GM12891 (cell line): ENCODE results near the gene POLN.

ENCODE experiments used
- PAX5 ChIP-seq: IDR thresholded peaks from 2 replicates; pipeline ENCODE4 v1.6.1; 2011; ENCODE audit warnings: low read length, moderate library complexity, mild to moderate bottlenecking; ENCODE audit not compliant: insufficient read depth, severe bottlenecking
- POLR2A ChIP-seq: IDR thresholded peaks from 2 replicates; pipeline ENCODE4 v1.6.1; 2011; ENCODE audit warnings: low read depth, low read length, control low read depth
- POLR2AphosphoS5 ChIP-seq: IDR thresholded peaks from 2 replicates; pipeline ENCODE4 v1.6.1; 2011; ENCODE audit warnings: low read depth, low read length, control low read depth
- POU2F2 ChIP-seq: IDR thresholded peaks from 2 replicates; pipeline ENCODE4 v1.6.1; 2011; ENCODE audit warnings: low read depth, mild to moderate bottlenecking, control low read depth, low read length, moderate library complexity
- TAF1 ChIP-seq: IDR thresholded peaks from 2 replicates; pipeline ENCODE4 v1.6.1; 2011; ENCODE audit warnings: low read depth, low read length, control low read depth

GRCh38 chr4:2045518-2045951, 196.4 kb downstream of the POLN start:
- TF ChIP-seq TAF1 = no peak
- TF ChIP-seq PAX5 = no peak
- TF ChIP-seq POLR2AphosphoS5 = no peak
- no peak for TF ChIP-seq POLR2A
- TF ChIP-seq POU2F2 = no peak
